Small intestine (tissue), 7 donors: ENCODE results near the gene KLHDC4. TPM values are rescaled to one million over a fixed set of nuclear protein-coding genes. Genes with fewer than 3 reads are reported as not detected.
"Not testable (repeated sequence)": the region's sequence is repeated elsewhere in the genome, so short reads cannot be mapped to it uniquely, and the experiment has no call there.

Source experiments
- DNase-seq, 2 donors: peaks; one replicate each; pipeline versions ENCODE4 v3.0.0 to v3.0.0-alpha.2; 2013
- FAIRE-seq: peaks from 2 replicates; lab custom pipeline; 2012; peaks lifted over from hg19 to GRCh38; lab: Jason Lieb, UNC
- H3K27ac ChIP-seq, 3 donors: one replicate each; pipeline ENCODE4 v1.5.1; 2013; ENCODE audit warnings: low read length in 2 of 3, mild to moderate bottlenecking in 2 of 3, control low read depth in 1 of 3, inconsistent platforms in 1 of 3, low read depth in 1 of 3, moderate library complexity in 1 of 3
- H3K27me3 ChIP-seq, 3 donors: one replicate each; pipeline ENCODE4 v1.6.1; 2013; ENCODE audit warnings: low read length in 3 of 3, inconsistent platforms in 1 of 3; ENCODE audit not compliant: control insufficient read depth in 3 of 3, insufficient read depth in 3 of 3
- H3K36me3 ChIP-seq, 3 donors: one replicate each; pipeline ENCODE4 v1.6.1; 2013; ENCODE audit warnings: low read length in 3 of 3, inconsistent platforms in 1 of 3, low read depth in 1 of 3, mild to moderate bottlenecking in 1 of 3, moderate library complexity in 1 of 3; ENCODE audit not compliant: control insufficient read depth in 3 of 3, insufficient read depth in 2 of 3
- H3K4me1 ChIP-seq, 3 donors: one replicate each; pipeline ENCODE4 v1.6.1; 2013; ENCODE audit warnings: low read length in 2 of 3, inconsistent platforms in 1 of 3, low read depth in 1 of 3, mild to moderate bottlenecking in 1 of 3, moderate library complexity in 1 of 3; ENCODE audit not compliant: control insufficient read depth in 3 of 3, insufficient read depth in 2 of 3
- H3K4me3 ChIP-seq, 3 donors: one replicate each; pipeline ENCODE4 v1.5.1; 2013; ENCODE audit warnings: low read length in 3 of 3, control low read depth in 1 of 3, inconsistent platforms in 1 of 3, low read depth in 1 of 3, mild to moderate bottlenecking in 1 of 3, moderate library complexity in 1 of 3
- H3K9me3 ChIP-seq, 2 donors: one replicate each; pipeline ENCODE4 v1.6.1; 2013; ENCODE audit warnings: low read depth in 1 of 2, low read length in 1 of 2; ENCODE audit not compliant: control insufficient read depth in 2 of 2, insufficient read depth in 1 of 2
- WGBS, 3 donors: extraction: QIAGEN DNeasy Blood & Tissue Kit; methylation state at CpG; one replicate each; pipeline ENCODE4 v1.1.7; 2013; 5-methylcytosine and 5-hydroxymethylcytosine counted together
- polyA plus RNA-seq, 4 donors: library from polyadenylated mRNA; stranded (reverse) in 3 of 4; unstranded in 1 of 4; fragments of 200-250 nt in 3 of 4; fragments of 120-200 nt in 1 of 4; gene quantifications; one replicate each; pipeline versions ENCODE4 v1.2.1 to v1.2.3, GENCODE V29; 2013
- donor health status: healthy with polysubstance abuse.
- donor health status: control.
- donor health status: control.
- donor health status: Bipolar disorder and iron deficiency.
- donor health status: healthy.

KLHDC4 gene
- polyA plus RNA-seq, 4 donors: 25.9 to 35.1 (median 29.9) TPM

DNA sequence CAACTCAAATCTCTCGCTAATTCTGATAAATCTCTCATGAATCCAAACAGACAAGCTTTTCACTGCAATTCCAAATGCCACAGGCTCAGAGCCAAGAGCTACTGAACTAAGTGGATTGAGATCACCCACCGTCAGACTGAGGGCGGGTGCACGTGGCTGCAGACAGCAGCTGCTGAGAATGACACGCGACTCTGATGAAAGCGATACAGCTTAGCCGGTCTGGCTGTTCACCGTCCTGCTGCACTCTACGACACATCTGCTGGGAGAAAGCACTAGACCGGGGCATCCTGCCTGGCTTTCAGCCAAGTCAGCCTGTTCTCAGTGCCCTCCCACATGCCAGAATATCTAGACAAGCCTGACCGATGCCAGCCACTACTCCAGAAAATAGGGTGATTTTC, 42.6 kb downstream of the KLHDC4 start:
- DNase-seq (peak; percentile 5 to 31), FAIRE-seq (no peak)
- Histone ChIP-seq H3K9me3 (no peaks in the 10 kb centered on the region), H3K4me3 (no peak overlapping the region), H3K27me3 (no peaks in the 10 kb centered on the region), H3K27ac (no peak overlapping the region), H3K4me1 (no peaks in the 10 kb centered on the region), H3K36me3 (peaks cover 3 to 61% (median 10%) of the 10 kb centered on the region in 3 donors)
- 52 to 72% (median 72%) methylated on average over 12 of the region's 12 CpGs for WGBS, 3 donors

DNA sequence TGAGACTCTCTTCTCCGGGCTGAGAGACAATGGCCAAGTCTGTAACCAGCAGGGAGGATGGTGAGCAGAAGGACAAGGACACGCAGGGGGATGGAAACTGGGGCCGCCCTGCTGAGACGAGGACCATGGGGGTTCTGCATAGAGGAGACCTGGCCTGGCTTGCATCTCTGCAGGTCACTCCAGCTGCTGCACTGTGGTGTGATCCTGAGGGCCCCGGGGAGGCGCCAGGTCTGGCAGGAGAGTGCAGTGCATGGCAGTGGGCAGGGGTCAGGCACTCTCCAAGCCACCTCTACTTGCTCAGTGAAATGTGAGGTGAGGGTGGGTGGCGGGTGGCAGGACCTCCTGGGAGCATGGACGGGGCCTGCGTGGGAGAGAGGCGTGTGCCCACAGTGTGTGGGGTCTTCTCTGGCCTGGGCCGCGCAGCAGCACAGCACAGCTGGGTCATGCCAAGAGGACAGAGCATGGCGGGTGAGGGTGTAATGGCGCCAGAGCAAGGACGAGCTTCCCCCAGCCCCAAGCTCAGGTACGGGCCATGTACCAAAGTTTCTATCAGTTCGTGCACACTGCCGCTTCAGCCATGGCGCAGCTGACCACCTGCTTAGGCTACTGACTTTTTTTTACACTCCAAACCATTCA, 43.1 kb downstream of the KLHDC4 start:
- WGBS, 3 donors: 87 to 98% (median 98%) methylated on average over 16 to 19 of the region's 19 CpGs
- H3K4me3 ChIP-seq: no peak overlapping the region
- FAIRE-seq (no peak), DNase-seq (no peak)
- H3K4me1 ChIP-seq: no peaks in the 10 kb centered on the region
- no peaks in the 10 kb centered on the region for H3K27me3 ChIP-seq
- no peaks in the 10 kb centered on the region for H3K9me3 ChIP-seq
- H3K36me3 ChIP-seq: peaks cover 2 to 60% (median 10%) of the 10 kb centered on the region in 3 donors
- H3K27ac ChIP-seq: no peak overlapping the region

DNA sequence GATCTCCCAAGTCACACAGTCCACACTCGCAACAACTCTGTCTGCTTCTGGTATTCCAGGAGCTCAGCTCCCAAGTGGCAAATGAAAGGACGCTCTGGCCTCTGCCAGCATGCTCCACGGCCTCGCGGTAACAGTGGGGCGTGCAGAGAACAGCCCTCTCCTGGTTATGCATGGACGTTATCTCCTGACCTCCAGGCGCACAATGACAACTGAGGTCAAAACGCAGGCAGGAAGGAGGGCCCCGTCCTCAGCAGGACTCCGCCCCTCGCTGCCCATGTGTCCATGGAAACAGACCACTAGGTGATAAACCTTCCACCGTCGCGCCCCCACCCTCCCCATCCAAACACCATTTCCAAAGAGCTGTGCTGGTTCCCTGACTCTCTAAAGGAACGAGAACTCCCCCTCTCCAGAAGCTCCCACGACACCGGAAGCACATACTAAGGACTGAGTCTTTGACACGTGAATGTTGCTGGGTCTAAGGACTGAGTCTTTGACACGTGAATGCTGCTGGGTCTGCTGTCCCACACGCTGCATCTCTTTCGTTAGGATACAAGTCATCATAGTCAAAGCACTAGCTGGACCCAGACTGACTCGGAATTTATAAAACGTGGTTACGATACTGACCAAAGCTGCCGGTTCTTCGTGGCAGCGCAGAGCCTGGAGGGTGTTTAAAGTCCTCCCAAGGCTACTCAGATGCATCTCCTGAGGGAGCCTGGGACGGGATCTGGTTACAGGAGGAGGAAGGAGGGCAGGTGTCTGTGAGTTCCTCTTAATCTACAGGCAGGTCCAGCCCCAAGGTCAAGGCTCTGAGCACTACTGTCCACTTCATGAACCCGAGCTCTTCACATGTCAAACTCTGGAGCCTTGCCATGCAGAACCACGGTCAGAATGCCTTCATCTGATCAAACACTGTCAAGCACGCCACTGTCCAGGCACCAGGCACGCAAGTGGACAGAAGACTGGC, 43.9 kb downstream of the KLHDC4 start:
- Histone ChIP-seq H3K4me3 (no peak overlapping the region), H3K36me3 (peaks cover 0 to 54% (median 8%) of the 10 kb centered on the region in 3 donors), H3K9me3 (no peaks in the 10 kb centered on the region), H3K4me1 (no peaks in the 10 kb centered on the region), H3K27me3 (no peaks in the 10 kb centered on the region), H3K27ac (no peak overlapping the region)
- WGBS, 3 donors: 90 to 93% (median 91%) methylated on average over 33 of the region's 33 CpGs
- no peak for DNase-seq
- no peak for FAIRE-seq

DNA sequence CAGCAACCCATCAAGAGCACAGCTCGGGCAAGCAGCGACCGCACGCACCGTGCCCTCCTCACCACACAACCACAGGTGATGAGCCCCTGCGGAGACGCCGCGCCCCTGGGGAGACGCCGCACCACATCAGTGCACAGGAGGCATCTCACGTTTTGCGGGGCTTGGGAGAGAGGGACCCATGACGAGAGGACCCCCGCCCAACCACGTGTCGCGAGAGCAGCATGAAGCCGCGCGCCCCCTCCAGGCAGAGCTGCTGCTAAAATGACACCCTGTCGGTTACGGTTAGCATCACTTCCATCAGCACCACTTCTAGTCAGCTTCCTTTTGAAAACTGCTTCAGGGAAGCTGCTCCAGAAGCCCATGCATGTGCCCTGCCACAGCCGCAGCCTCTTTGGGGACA, 45.3 kb downstream of the KLHDC4 start:
- H3K27me3 ChIP-seq: no peaks in the 10 kb centered on the region

DNA sequence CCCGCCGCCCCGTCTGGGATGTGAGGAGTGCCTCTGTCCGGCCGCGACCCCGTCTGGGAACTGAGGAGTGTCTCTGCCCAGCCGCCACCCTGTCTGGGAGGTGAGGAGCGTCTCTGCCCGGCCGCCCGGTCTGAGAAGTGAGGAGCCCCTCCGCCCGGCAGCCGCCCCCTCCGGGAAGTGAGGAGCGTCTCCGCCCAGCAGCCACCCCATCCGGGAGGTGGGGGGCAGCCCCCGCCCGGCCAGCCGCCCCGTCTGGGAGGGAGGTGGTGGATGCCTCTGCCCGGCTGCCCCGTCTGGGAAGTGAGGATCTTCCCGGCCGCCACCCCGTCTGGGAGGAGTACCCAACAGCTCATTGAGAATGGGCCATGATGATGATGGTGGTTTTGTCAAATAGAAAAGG, 47.0 kb downstream of the KLHDC4 start:
- WGBS, 3 donors: 95 to 97% (median 95%) methylated on average over 23 to 28 of the region's 28 CpGs
- H3K4me1 ChIP-seq, H3K4me3 ChIP-seq, DNase-seq, H3K27ac ChIP-seq, H3K27me3 ChIP-seq, H3K9me3 ChIP-seq, FAIRE-seq: not testable (repeated sequence)
- peaks cover 0 to 65% (median 8%) of the 10 kb centered on the region in 3 donors for H3K36me3 ChIP-seq

More for the DNA sequence above, 45.3 kb downstream of the KLHDC4 start:
- no peak overlapping the region for H3K4me3 ChIP-seq
- FAIRE-seq: no peak
- 97 to 98% (median 97%) methylated on average over 24 of the region's 24 CpGs for WGBS, 3 donors
- no peaks in the 10 kb centered on the region for H3K9me3 ChIP-seq
- H3K36me3 ChIP-seq: peaks cover 0 to 56% (median 8%) of the 10 kb centered on the region in 3 donors
- no peak overlapping the region for H3K27ac ChIP-seq
- H3K4me1 ChIP-seq: no peaks in the 10 kb centered on the region
- DNase-seq: no peak

DNA sequence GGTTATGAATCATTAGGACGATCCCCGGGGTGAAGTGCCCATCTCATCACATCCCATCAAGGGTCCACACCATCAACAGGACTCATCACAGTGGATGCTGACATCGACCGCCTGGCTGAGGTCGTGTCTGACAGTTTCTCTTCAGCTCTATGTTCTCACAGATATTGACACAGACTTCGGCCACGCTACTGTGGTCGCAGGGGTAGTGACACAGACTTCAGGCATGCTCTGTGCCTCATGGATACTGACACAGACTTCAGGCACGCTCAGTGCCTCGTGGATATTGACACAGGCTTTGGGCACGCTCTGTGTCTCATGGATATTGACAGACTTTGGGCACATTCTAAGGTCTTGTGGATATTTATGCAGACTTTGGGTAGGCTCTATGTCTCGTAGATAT, 50.1 kb downstream of the KLHDC4 start:
- DNase-seq (no peak), FAIRE-seq (no peak)
- H3K27me3 ChIP-seq: no peaks in the 10 kb centered on the region
- no peak overlapping the region for H3K4me3 ChIP-seq
- peaks cover 0 to 67% (median 5%) of the 10 kb centered on the region in 3 donors for H3K36me3 ChIP-seq
- 97 to 98% (median 97%) methylated on average over 12 of the region's 12 CpGs for WGBS, 3 donors
- H3K9me3 ChIP-seq: no peaks in the 10 kb centered on the region
- H3K4me1 ChIP-seq: no peaks in the 10 kb centered on the region
- no peak overlapping the region for H3K27ac ChIP-seq

DNA sequence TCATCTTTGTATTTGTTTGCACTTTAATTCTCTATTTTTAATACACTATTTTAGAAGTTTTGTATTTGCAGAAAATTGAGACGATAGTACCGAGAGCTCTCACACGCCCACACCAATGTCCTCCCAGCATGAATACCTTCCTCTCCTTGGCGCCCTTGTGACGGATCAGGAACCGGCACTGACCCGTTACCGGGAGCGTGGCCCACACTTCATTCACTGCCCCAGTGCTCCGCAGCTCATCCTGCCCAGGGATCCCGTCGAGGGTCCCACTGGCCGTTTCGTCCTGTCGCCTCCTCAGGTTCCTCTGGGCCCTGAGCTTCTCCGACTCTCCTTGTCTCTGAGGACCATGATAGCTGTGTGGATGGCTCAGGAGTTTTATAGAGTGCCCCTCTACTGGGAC, 50.6 kb downstream of the KLHDC4 start:
- Histone ChIP-seq H3K4me1 (no peaks in the 10 kb centered on the region), H3K36me3 (peaks cover 0 to 67% (median 5%) of the 10 kb centered on the region in 3 donors), H3K9me3 (no peaks in the 10 kb centered on the region), H3K27me3 (no peaks in the 10 kb centered on the region), H3K27ac (no peak overlapping the region), H3K4me3 (no peak overlapping the region)
- 97 to 98% (median 97%) methylated on average over 16 of the region's 16 CpGs for WGBS, 3 donors
- FAIRE-seq (no peak), DNase-seq (no peak)

DNA sequence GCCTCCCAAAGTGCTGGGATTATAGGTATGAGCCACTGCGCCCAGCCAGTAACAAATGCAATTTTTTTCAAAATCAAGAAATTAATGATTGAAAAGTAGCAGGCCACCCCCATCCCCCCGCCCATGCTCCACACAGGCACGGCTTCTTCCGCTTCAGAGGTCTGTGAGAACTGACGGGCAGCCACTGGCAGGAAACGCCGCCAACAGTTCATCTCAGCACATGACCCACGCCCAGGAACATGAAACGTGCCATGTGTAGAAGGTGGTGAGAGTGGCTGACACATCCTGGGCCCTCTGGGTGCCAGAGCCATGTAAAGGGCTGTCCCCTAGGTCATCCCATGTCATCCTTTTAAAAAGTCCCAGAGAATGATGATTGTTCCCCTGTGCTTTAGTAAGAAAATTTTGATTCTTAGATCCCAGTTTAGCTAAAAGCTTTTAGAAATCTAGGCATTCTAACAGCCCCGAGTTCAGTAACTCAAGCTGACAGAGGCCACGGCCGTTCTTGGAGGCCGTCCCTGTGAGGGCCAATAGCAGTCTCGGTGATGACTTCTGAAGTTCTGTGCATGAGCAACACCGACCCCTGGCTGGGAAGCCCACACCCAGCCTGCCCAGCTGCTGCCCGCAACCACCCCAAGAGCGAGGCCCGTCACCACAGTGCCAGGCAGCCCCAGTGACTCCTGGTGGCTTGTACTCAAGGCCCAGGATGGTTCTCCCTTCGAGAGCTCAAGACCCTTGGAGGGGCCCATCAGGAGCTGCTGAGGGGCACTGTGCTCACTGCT, 52.1 kb downstream of the KLHDC4 start:
- Histone ChIP-seq H3K27me3 (no peaks in the 10 kb centered on the region), H3K4me1 (no peaks in the 10 kb centered on the region), H3K27ac (no peak overlapping the region), H3K36me3 (peaks cover 0 to 77% (median 11%) of the 10 kb centered on the region in 3 donors), H3K4me3 (no peak overlapping the region), H3K9me3 (no peaks in the 10 kb centered on the region)
- no peak for FAIRE-seq
- no peak for DNase-seq
- 86 to 96% (median 86%) methylated on average over 19 of the region's 19 CpGs for WGBS, 3 donors
